IPS-11a (cell line): Measurements from ENCODE around the gene ATM.
"Not testable (repeated sequence)": the region's sequence is repeated elsewhere in the genome, so short reads cannot be mapped to it uniquely, and the experiment has no call there.

ENCODE experiments used
- H3K4me3 ChIP-seq: one replicate; pipeline ENCODE4 v1.5.1; 2013; ENCODE audit warnings: low read depth, low read length, control low read depth

Gene ATM

DNA sequence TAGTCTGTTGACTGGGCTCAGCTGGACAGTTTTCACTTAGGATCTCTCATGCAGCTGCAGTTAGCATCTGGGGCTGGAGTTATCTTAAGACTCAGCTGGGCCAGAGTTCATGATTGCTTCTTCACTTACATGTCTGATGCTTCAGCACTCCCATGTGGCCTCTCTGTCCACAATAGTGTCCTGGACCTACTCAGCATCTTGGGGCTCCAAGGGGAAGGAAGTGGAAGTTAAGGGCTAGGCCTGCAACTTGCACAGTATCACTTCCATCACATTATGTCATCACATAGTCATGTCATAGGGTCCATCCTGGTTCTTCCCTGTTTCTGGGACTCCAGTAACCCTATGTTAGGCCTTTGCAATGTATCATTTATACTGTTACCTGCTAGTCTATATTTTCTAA lies 128.6 kb downstream of the ATM start:
- H3K4me3 ChIP-seq = no peak overlapping the region

- no peak overlapping the region for H3K4me3 ChIP-seq
Observed at GRCh38 chr11:108364159-108364558, 141.3 kb downstream of the ATM start.

GRCh38 chr11:108368134-108368533 lies 145.3 kb downstream of the ATM start:
- H3K4me3 ChIP-seq = no peak overlapping the region

- H3K4me3 ChIP-seq = no peak overlapping the region
Observed at GRCh38 chr11:108369064-108369463, 146.2 kb downstream of the ATM start.

DNA sequence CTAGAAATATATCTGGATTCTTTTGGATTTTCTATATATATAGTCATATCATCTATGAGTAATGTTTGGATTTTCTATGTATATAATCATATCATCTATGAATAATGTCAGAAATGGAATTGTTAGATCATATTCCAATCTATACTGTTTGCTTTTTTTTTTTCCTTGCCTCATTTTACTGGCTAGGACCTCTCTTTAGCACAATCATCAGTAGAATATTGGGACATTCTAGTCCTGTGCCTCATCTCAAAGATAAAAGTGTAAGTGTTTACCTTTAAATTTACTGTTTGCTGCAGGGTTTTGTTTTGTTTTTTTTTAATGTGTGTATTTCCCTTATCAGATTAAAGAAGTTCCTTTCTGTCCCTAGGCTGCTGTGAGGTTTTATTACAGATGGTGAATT lies 147.4 kb downstream of the ATM start:
- no peak overlapping the region for H3K4me3 ChIP-seq

GRCh38 chr11:108370990-108371389 lies 148.1 kb downstream of the ATM start:
- H3K4me3 ChIP-seq = no peak overlapping the region

GRCh38 chr11:108373505-108373904 lies 150.6 kb downstream of the ATM start:
- H3K4me3 ChIP-seq = not testable (repeated sequence)

GRCh38 chr11:108388576-108388975 lies 165.7 kb downstream of the ATM start:
- H3K4me3 ChIP-seq = no peak overlapping the region

- no peak overlapping the region for H3K4me3 ChIP-seq
Observed at GRCh38 chr11:108392353-108392752, 169.5 kb downstream of the ATM start.

GRCh38 chr11:108393046-108393445 lies 170.2 kb downstream of the ATM start:
- no peak overlapping the region for H3K4me3 ChIP-seq

- no peak overlapping the region for H3K4me3 ChIP-seq
Observed at GRCh38 chr11:108394744-108395284, 171.9 kb downstream of the ATM start.

GRCh38 chr11:108396672-108397071 lies 173.8 kb downstream of the ATM start:
- H3K4me3 ChIP-seq = not testable (repeated sequence)

DNA sequence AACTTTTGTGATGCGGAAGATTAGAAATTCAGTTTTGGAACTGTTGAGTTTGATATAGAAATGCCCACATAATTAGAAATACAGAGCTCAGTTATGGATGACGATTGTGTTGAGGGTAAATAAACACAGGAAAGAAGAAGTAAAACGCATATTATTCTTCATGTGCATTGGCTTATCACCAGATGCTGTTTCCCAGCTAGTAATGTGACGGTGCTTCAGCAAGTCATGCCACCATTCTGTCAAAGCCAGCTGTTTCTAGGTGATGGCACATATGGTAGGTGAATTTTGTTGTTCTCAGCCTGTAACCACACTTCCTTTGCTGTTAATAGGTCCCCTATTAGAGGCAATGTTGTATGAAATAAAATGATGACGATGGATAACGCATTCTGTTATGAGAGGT lies 175.6 kb downstream of the ATM start:
- H3K4me3 ChIP-seq = no peak overlapping the region

DNA sequence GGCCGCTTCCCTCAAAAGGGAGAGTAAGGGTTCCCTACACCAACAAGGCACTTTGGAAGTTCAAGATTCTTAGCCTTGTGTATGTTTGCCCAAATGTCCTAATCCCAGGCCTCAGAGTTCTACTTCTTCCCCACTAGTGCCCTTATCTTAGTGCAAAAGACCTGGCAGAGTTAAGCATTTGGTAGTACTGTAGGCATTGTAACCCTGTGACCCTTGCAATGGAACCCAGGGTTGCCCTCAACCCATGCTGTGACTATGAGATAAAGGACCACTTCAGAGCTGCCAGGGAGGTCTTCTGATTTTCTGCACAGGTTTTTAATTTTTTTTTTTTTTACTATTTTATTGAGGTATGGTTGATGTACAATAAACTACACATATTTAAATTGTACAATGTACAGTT lies 179.4 kb downstream of the ATM start:
- no peak overlapping the region for H3K4me3 ChIP-seq

DNA sequence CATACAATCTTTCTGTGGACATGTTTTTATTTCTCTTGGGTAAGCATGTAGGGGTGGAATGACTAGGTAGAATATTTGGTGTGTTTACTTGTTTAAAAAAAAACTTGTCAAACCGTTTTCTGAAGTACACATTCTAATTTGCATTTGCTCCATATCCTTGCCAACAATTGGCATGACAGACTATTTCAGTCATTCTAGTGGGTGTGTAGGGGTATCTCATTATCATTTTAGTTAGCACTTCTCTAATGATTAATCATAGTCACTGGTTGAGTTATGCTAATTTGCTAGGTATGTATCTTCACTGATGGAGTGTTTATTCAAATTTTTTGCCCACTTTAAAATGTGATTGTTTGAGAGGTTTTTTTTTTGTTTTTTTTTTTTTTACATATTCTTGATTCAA lies 180.2 kb downstream of the ATM start:
- no peak overlapping the region for H3K4me3 ChIP-seq

GRCh38 chr11:108405706-108406105 lies 182.8 kb downstream of the ATM start:
- H3K4me3 ChIP-seq = no peak overlapping the region

GRCh38 chr11:108414958-108415357 lies 192.1 kb downstream of the ATM start:
- H3K4me3 ChIP-seq = no peak overlapping the region

DNA sequence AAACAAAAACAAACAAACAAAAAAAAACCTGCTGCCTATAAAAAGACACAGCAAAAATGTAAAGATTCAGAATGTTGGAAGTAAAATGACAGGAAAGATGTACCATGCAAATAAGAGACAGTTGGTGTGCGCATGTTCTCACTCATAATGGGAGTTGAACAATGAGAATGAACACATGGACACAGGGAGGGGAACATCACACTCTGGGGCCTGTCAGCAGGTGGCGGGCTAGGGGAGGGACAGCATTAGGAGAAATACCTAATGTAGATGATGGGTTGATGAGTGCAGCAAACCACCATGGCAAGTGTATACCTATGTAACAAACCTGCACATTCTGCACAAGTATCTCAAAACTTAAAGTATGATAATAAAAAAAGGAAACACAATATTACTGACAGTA lies 194.7 kb downstream of the ATM start:
- H3K4me3 ChIP-seq = not testable (repeated sequence)
